ENCODE measurements around the gene NLGN1.

DNA sequence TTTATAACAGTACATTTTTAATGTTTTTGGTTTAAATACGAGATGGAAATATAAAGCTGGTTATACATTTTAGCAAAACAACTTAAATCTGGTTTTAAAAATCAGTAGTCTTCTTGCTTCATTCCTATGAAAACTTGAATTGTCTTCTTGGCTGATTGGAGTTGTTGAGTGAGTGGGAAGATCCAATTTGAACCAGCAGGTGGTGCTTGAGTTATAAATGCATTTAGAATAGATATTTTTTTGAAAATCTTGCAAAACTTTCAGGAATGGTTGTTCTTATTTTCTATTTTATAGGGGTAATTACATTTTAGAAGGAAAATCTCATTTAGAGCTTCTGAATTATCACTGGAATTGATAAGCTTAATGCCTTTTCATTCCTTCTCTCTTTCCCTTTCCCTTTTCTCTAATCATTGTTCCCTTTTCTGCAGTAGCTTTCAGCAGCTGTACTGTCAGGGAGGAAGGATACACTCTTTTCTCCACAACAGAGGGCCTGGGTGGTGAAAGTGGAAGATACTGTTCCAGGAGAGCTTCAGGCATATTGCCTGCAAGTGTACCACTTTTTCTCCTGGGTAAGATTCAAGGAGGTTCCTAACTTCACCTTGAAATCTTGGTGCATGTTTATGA is 335.6 kb downstream of the NLGN1 start:
- TF ChIP-seq, protein P1, sequence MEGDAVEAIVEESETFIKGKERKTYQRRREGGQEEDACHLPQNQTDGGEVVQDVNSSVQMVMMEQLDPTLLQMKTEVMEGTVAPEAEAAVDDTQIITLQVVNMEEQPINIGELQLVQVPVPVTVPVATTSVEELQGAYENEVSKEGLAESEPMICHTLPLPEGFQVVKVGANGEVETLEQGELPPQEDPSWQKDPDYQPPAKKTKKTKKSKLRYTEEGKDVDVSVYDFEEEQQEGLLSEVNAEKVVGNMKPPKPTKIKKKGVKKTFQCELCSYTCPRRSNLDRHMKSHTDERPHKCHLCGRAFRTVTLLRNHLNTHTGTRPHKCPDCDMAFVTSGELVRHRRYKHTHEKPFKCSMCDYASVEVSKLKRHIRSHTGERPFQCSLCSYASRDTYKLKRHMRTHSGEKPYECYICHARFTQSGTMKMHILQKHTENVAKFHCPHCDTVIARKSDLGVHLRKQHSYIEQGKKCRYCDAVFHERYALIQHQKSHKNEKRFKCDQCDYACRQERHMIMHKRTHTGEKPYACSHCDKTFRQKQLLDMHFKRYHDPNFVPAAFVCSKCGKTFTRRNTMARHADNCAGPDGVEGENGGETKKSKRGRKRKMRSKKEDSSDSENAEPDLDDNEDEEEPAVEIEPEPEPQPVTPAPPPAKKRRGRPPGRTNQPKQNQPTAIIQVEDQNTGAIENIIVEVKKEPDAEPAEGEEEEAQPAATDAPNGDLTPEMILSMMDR (IDR thresholded peaks at IDR 0.05; ENCODE audit: poor library complexity, severe bottlenecking), result peak; percentile 50
- TF ChIP-seq EP300 (conservative IDR thresholded peaks at IDR 0.05; ENCODE audit: poor library complexity, severe bottlenecking) (no peak), EZH2 (IDR thresholded peaks at IDR 0.05; ENCODE audit: borderline replicate concordance, insufficient read depth, low read length, poor library complexity, severe bottlenecking) (no peak), POLR2AphosphoS5 (IDR thresholded peaks at IDR 0.05) (no peak), TAF1 (IDR thresholded peaks at IDR 0.05; ENCODE audit: low read depth) (no peak), SMC3 (conservative IDR thresholded peaks at IDR 0.05; ENCODE audit: poor library complexity) (peak; percentile 32)

All from neural cell (in vitro differentiated cells).